Measurements from ENCODE around the gene KRT33A.
A peak's percentile ranks its signal among the peaks of the same experiment; 100 is the strongest.
"Not testable (repeated sequence)": the region's sequence is repeated elsewhere in the genome, so short reads cannot be mapped to it uniquely, and the experiment has no call there.

Gene KRT33A

GRCh38 chr17:41350381-41350878 is at the start of gene KRT33A:
Gene KRT33A, minus strand, starts transcription at chr17:41350828. Its CDS starts 61 bp downstream, at chr17:41350767.
- DNase-seq = not testable (repeated sequence)

DNA sequence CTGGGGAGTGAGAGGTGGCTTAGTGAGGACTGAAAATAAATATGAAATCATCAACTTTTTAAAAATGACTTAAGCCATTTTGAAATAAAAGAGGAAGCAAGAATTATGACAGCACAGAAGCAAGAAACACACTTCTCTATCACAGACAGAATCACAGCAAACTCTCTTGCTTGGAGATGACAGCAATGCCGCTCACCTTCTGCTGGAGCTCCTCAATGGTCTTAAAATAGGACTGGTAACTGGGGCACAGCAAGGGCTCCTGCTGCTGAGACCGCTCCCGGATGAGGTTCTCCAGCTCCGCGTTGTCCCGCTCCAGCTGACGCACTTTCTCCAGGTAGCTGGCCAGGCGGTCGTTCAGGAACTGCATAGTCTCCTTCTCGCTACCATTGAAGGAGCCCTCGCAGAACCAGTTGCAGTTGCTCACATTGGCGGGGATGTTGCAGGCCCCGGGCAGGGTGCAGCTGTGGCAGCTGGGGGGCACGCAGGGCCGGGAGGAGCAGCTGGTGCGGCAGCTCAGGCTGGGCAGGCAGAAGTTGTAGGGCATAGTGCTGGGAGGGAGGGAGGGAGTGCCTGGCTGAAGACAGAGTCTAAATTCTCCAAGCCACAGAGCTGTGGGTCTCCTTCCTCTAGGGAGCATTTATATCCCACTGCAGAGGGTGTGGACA is 46.5 kb upstream of the KRT33A start, which contains the start of gene KRT31:
TSS of gene KRT31 (minus strand) at position 613 of the 665 bp plus-strand sequence. CDS start at position 544, 69 bp downstream.
- DNase-seq = peak; percentile 49

- no peak for DNase-seq
Observed at GRCh38 chr17:41396340-41396739, 45.7 kb upstream of the KRT33A start.

DNA sequence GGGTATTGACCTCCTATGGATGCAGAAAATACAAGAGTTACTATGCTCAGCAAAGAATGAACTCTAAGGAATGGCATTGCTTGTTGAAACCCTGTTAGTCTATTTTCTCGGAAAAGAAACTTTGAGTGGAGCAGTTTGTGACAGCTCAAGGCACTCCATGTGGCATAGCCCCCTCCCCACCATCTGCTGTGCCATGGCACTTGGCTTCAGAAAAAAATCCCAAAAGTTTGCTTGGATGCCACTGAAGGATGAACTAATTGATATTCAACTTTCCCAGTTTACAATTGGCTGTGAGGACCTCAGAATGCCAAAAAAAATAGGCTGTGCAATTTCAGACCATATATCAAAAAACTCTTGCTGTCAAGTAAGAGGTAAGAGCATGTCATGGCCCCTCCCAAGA is 45.0 kb upstream of the KRT33A start:
- DNase-seq = no peak

GRCh38 chr17:41395044-41395443 is 44.4 kb upstream of the KRT33A start:
- DNase-seq = not testable (repeated sequence)

GRCh38 chr17:41394254-41394996 is 43.8 kb upstream of the KRT33A start:
- no peak for DNase-seq

DNA sequence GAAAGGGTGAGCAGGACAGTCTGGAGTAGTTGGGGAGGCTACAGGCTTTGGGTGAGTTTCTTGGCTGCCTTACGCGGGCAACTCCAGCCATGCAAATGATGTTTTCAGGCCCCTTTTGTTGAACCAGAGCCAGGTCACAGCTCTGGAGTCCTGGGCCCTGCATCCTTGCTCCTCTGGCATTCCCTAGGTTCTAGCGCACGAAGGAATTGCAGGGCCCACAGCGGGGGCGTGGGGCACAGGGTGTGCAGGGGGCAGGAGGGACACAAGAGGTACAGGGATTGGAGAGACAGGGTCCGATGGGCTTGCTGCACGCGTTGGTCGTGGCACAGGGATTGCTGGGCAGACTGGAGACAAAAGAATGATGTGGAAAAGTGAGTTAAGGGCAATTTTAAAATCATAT is 43.2 kb upstream of the KRT33A start:
- no peak for DNase-seq

DNA sequence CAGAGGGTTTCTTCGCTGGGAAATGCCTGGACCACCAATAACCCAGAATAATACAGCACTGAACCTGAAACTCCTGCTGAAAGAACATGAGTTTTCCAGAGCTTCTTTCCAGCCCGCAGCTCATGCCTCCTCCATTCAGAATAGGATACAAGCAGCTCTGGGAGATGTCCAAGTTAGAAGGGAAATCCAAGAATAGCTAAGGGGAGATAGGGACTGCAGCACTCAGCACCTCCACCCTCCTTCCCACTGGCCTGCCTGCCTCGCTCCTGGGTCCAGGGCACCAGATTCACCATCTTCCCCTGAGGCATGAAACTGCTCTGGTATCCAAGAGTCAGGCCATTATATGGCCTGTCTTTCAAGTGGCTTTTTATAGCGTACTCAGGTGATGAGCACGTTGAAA is 42.7 kb upstream of the KRT33A start:
- DNase-seq = no peak

DNA sequence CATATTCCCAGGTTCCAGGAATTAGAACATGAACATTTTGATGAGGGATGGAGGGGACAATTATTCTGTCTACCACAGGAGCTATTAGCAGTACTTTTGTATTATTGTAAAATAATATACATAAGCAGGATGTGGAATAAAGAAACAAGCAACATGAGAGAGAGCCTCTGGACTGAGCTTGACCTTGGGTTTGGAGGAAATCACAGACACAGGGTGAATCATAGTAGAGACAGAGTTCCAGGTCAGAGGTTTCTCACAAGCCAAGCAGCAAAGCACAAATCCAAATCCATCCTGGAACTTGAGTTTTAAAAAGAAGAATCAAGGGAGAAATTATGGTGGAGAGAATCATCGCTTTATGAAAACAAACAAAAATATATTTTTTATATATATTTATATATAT is 41.6 kb upstream of the KRT33A start:
- DNase-seq = no peak

GRCh38 chr17:41391535-41391934 is 40.9 kb upstream of the KRT33A start:
- DNase-seq = no peak

GRCh38 chr17:41390411-41390938 is 39.8 kb upstream of the KRT33A start:
- DNase-seq = no peak

DNA sequence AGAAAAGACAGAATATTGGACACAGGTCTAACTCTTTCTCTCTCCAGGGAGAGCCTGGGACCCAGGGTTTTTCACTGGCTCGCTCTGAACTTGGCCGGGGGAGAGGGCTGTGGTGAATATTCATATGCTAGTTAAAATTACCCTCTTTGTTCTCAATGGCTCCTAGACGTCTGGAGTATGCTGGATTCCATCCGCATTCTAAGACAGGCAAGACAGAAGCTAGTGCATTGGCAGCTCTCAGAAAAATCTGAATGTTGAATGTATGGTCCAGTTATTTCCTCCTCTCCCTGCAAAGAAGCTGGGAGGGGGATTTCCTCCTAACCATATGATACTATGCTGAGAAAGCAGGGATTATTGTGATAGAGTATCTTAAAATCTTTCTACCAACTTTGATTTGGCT is 37.0 kb upstream of the KRT33A start:
- no peak for DNase-seq

GRCh38 chr17:41386227-41386626 is 35.6 kb upstream of the KRT33A start:
- no peak for DNase-seq

DNA sequence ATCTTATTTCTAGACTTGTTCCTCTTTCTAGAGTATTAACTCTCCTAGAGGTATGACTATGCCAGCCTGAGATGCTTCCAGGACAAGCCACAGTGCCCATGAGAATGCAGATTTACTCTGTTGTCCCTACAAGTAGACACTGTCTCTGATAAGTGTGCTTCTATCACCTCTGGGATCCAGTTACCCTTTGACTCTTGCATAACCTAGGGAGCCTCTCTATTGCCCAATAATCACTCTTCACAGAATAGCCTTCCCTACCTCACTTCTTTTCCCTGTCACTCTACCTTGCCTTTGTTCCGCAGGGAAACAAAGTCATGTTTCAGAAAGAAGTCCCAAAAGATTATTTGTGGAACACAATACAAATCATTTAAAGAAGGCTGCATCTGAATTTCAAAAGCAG is 33.1 kb upstream of the KRT33A start:
- no peak for DNase-seq

DNA sequence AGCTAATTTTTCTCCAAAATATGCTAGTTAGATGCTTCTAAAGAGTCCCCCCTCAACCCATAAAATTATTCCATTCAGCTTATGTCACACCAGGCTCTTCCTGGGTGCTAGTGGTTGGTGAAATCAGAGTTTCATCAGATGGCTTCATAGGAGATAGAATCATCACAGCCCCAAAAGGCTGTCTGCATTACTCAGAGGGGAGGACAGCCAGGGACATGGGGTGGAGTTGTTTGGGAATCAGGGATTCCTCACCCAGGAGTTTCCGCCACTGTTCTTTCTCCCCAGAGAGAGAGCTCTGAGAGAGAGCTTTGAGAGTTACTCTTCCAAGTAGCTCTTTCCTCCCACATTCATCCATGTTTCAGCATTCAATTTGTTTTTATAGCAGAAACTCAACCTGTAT is 31.8 kb upstream of the KRT33A start:
- no peak for DNase-seq

GRCh38 chr17:41381943-41382342 is 31.3 kb upstream of the KRT33A start, which contains the start of gene KRT34:
Gene KRT34, minus strand, starts transcription at chr17:41382306. Its CDS starts 60 bp downstream, at chr17:41382246.
- not testable (repeated sequence) for DNase-seq

- not testable (repeated sequence) for DNase-seq
Observed at GRCh38 chr17:41380091-41380490, 29.5 kb upstream of the KRT33A start.

- DNase-seq = no peak
Observed at GRCh38 chr17:41377546-41377945, 26.9 kb upstream of the KRT33A start.

GRCh38 chr17:41369713-41370112 is 19.1 kb upstream of the KRT33A start, which contains the start of gene KRT33B:
Gene KRT33B, minus strand, starts transcription at chr17:41369813. Its CDS starts 63 bp downstream, at chr17:41369750.
- no peak for DNase-seq

DNA sequence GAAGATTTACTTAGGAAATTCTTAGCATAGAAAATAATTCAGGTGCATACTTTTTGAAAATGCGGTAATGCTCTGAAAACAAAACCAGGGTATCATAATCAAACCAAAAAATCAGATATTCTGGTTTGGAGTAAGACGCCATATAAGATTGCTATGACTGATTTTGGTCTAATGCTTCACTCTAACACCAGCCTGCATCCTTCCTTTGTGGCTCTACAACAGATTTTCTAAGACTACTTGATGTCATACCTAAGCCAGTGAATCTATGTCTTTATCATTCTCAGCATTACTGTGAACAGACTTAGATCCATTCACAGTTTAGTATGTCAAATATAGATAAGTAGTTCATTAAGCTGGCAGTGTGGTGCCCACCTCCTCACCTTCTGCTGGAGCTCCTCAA is 18.4 kb upstream of the KRT33A start:
- no peak for DNase-seq

DNA sequence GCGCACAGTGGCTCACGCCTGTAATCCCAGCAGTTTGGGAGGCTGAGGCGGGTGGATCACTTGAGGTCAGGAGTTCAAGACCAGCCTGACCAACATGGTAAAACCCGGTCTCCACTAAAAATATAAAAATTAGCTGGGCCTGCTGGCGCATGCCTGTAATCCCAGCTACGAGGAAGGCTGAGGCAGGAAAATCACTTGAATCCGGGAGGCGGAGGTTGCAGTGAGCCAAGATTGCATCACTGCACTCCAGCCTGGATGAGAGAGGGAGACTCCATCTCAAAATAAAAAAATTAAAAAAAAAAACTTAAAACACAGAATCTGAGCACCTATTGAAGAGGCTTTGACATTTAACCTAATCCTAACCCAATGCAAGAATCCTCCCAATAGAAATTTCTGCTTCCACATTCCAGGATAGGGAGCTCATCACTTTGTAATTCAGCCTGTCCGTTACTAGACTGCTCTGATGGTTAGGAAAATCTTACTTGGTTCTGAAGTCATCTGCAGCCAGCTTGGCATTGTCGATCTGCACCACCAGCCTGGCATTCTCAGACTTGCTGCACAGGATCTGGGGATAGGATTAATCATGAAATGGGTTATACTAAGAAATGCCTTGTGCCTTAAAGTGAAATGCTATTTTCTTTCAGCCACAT is 16.9 kb upstream of the KRT33A start:
- DNase-seq = no peak

- DNase-seq = no peak
Observed at GRCh38 chr17:41366070-41366469, 15.4 kb upstream of the KRT33A start.

DNA sequence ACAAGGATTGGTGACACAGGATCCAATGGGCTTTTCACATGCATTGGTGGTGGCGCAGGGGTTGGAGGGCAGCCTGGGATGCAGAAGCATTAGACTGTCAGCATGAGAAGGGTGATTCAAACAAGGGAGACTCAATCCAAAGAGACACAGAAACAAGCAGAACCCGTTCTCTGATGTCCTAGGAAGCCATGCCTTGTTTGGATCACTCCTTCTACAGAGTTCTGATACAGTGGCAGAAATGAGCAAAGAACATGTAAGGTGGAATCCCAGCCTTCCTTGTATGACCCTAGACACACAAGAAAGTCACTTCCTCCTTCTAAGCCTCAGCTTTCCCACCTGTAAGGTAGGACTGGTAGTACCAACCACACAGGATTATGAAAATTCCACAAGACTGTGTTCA is 13.3 kb upstream of the KRT33A start:
- no peak for DNase-seq

Measured in femur (tissue), 1 donor.